IPS-18c (cell line): ENCODE results near the gene PCDHGA6.
A peak's percentile ranks its signal among the peaks of the same experiment; 100 is the strongest.
"Not testable (repeated sequence)": the region's sequence is repeated elsewhere in the genome, so short reads cannot be mapped to it uniquely, and the experiment has no call there.

Source experiments
- H3K4me3 ChIP-seq: 2 replicates; pipeline ENCODE4 v1.7.0; 2013; ENCODE audit warnings: low read depth, mild to moderate bottlenecking, low read length, moderate library complexity; ENCODE audit not compliant: insufficient read depth
- H3K9me3 ChIP-seq: one replicate; pipeline ENCODE4 v1.6.1; 2013; ENCODE audit warnings: mild to moderate bottlenecking, low read length, moderate library complexity; ENCODE audit not compliant: control insufficient read depth, insufficient read depth

PCDHGA6 gene

GRCh38 chr5:141355641-141356040, 18.1 kb upstream of the PCDHGA6 start:
- Histone ChIP-seq H3K4me3 (no peak overlapping the region), H3K9me3 (peaks cover 21% of the 10 kb centered on the region)

- Histone ChIP-seq H3K9me3 (peaks cover 24% of the 10 kb centered on the region), H3K4me3 (no peak overlapping the region)
Observed at GRCh38 chr5:141356133-141356532, 17.6 kb upstream of the PCDHGA6 start.

- peaks cover 25% of the 10 kb centered on the region for H3K9me3 ChIP-seq
- H3K4me3 ChIP-seq = no peak overlapping the region
Observed at GRCh38 chr5:141356950-141357349, 16.7 kb upstream of the PCDHGA6 start.

DNA sequence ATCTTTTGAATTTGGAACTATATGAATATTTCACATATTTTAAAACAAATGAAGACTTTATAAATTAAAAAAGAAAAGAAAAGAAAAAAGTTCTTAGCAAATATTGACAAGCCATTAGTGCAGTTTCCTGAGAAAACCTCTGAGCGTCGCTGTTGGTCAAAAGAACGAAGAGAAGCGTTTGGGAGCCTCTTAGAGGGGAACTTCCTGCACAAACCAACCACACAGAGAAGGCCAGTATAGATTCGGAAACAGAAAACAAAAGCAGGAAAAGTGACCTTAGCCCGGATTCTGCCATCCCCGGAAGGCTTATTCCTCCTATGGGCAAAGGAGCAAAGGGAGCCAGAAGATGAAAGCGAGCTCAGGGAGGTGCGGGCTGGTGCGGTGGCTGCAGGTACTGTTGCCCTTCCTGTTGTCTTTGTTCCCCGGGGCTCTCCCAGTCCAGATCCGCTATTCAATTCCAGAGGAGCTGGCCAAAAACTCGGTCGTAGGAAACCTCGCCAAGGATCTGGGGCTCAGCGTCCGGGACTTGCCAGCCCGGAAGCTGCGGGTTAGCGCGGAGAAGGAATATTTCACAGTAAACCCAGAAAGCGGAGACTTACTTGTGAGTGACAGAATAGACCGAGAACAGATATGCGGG, 13.8 kb upstream of the PCDHGA6 start, which contains the start of gene PCDHGB2:
Gene PCDHGB2, plus strand, starts transcription at position 205 of the 637 bp plus-strand sequence. Its CDS starts 142 bp downstream, at position 347.
- no peak within 1 kb of the TSS; the same call in 1 of the 2 replicates for H3K4me3 ChIP-seq
- H3K9me3 ChIP-seq = peaks cover 27% of the 10 kb centered on the region

DNA sequence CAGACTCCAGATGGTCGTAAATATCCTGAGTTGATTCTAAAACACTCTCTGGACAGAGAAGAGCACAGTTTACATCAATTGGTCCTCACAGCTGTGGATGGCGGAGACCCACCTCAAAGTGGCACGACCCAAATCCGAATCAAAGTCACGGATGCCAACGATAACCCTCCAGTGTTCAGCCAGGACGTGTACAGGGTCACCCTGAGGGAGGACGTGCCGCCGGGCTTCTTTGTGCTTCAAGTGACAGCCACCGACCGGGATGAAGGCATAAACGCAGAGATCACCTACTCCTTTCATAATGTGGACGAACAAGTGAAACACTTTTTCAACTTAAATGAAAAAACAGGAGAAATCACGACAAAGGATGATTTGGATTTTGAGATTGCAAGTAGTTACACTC, 13.0 kb upstream of the PCDHGA6 start:
- peaks cover 28% of the 10 kb centered on the region for H3K9me3 ChIP-seq
- no peak overlapping the region; the same call in 1 of the 2 replicates for H3K4me3 ChIP-seq

GRCh38 chr5:141362719-141363118, 11.0 kb upstream of the PCDHGA6 start:
- Histone ChIP-seq H3K4me3 (no peak overlapping the region), H3K9me3 (peaks cover 23% of the 10 kb centered on the region)

DNA sequence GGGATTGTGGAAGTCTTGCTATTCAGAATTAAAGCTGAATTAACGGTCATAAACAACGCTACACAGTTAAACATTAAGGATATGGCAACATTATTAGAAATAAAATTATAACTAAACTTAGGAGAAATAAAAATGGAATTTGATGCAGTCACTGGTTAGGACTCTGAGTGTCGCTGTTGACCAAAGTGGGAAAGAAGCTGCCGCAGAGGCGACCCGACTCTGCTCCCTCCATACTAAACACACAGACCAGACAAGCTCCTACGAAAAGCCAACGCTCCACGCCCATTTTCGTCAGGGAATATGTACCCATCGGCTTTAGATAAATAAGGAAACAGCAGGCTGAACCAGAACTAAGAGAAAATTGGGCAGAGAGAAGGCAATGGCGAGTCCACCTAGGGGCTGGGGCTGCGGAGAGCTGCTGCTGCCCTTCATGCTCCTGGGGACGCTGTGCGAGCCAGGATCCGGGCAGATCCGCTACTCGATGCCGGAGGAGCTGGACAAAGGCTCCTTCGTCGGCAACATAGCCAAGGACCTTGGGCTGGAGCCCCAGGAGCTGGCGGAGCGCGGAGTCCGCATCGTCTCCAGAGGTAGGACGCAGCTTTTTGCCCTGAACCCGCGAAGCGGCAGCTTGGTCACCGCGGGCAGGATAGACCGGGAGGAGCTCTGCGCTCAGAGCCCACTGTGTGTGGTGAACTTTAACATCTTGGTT, 9.6 kb upstream of the PCDHGA6 start, which contains the start of gene PCDHGA5:
Gene PCDHGA5, plus strand, starts transcription at position 211 of the 709 bp plus-strand sequence. Its CDS starts 169 bp downstream, at position 380.
- H3K9me3 ChIP-seq = peaks cover 23% of the 10 kb centered on the region
- H3K4me3 ChIP-seq = 0 out of 2 replicates have a peak within 1 kb of the TSS, but pooled peaks have one; percentile 9

DNA sequence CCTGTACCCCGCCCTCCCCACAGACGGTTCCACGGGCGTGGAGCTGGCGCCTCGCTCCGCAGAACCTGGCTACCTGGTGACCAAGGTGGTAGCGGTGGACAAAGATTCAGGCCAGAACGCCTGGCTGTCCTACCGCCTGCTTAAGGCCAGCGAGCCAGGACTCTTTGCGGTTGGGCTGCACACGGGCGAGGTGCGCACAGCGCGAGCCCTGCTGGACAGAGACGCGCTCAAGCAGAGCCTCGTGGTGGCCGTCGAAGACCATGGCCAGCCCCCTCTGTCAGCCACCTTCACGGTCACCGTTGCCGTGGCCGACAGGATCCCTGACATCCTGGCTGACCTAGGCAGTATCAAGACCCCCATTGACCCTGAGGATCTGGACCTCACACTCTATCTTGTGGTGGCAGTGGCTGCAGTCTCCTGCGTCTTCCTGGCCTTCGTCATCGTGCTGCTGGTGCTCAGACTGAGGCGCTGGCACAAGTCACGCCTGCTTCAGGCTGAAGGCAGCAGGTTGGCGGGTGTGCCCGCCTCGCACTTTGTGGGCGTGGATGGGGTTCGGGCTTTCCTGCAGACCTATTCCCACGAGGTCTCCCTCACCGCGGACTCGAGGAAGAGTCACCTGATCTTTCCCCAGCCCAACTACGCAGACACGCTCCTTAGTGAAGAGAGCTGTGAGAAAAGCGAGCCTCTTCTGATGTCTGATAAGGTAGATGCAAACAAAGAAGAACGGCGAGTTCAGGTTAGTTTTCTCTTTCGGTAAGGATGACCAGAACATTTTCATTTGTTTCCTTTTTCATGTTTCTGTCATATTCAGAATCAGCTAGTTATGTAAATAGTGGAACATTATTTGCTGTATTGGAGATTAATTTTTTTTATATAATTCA, 7.4 kb upstream of the PCDHGA6 start:
- Histone ChIP-seq H3K9me3 (peaks cover 16% of the 10 kb centered on the region), H3K4me3 (no peak overlapping the region)

DNA sequence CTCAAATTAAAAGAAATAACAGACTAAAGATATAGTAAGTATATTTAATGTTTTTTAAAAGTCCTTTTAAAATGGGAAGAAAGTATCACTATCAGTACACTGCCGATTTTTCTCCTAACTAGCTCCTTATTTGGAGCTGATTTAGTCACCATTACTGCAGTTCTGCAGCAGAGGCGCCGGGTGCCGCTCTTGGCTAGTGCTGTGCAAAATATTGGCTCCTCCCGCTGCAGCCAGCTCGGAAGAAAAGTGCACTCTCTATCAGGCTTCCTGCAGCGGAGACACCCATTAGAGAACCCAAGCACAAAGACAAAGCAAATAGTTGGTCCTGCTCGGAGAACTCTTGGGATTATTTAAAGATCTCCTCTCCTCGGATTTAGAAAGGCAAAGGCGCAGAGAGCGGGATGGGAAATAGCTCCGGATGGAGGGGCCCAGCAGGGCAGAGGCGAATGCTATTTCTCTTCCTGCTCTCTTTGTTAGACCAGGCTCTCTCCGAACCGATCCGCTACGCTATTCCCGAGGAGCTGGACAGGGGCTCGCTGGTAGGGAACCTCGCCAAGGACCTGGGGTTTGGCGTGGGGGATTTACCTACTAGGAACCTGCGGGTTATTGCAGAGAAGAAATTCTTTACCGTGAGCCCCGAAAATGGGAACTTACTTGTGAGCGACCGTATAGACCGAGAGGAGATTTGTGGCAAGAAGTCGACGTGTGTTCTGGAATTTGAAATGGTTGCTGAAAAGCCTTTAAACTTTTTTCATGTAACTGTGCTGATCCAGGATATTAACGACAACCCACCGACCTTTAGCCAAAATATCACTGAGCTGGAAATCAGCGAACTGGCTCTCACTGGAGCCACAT, 3.5 kb upstream of the PCDHGA6 start, which contains the start of gene PCDHGB3:
Gene PCDHGB3, plus strand, starts transcription at position 249 of the 855 bp plus-strand sequence. Its CDS starts 153 bp downstream, at position 402.
- H3K4me3 ChIP-seq = no peak within 1 kb of the TSS
- H3K9me3 ChIP-seq = peaks cover 16% of the 10 kb centered on the region

GRCh38 chr5:141371572-141372475, 1.9 kb upstream of the PCDHGA6 start:
- H3K4me3 ChIP-seq = no peak overlapping the region
- peaks cover 17% of the 10 kb centered on the region for H3K9me3 ChIP-seq

- peaks cover 17% of the 10 kb centered on the region for H3K9me3 ChIP-seq
Observed at GRCh38 chr5:141374627-141375026, 936 bp downstream of the PCDHGA6 start.

GRCh38 chr5:141375444-141376155, 1.9 kb downstream of the PCDHGA6 start:
- not testable (repeated sequence) for H3K4me3 ChIP-seq
- peaks cover 20% of the 10 kb centered on the region for H3K9me3 ChIP-seq

More at GRCh38 chr5:141374627-141375026, 936 bp downstream of the PCDHGA6 start:
- H3K4me3 ChIP-seq = no peak overlapping the region; the same call in 1 of the 2 replicates

- no peak within 1 kb of the TSS; the same call in 1 of the 2 replicates for H3K4me3 ChIP-seq
- peaks cover 10% of the 10 kb centered on the region for H3K9me3 ChIP-seq
Observed at GRCh38 chr5:141382469-141383294, 9.0 kb downstream of the PCDHGA6 start, which contains the start of gene PCDHGA7. Gene PCDHGA7 (plus strand): TSS chr5:141382742. CDS start chr5:141382900, 158 bp downstream.

DNA sequence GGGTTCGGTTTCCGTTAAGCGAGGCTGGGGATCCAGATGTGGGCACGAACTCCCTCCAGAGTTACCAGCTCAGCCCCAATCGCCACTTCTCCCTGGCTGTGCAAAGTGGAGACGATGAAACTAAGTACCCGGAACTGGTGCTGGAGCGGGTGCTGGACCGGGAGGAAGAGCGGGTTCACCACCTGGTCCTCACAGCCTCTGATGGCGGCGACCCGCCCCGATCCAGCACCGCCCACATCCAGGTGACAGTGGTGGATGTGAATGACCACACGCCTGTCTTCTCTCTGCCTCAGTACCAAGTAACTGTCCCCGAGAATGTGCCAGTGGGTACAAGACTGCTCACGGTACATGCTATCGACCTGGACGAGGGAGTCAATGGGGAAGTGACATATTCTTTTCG, 9.7 kb downstream of the PCDHGA6 start:
- H3K9me3 ChIP-seq = peaks cover 13% of the 10 kb centered on the region
- no peak overlapping the region for H3K4me3 ChIP-seq
